ENCODE results near the gene ZMIZ2. TPM values are rescaled to one million over a fixed set of nuclear protein-coding genes. Genes with fewer than 3 reads are reported as not detected.

ZMIZ2 gene
- total RNA-seq, 1 experiment from 2014 or later: 91.3 TPM

DNA sequence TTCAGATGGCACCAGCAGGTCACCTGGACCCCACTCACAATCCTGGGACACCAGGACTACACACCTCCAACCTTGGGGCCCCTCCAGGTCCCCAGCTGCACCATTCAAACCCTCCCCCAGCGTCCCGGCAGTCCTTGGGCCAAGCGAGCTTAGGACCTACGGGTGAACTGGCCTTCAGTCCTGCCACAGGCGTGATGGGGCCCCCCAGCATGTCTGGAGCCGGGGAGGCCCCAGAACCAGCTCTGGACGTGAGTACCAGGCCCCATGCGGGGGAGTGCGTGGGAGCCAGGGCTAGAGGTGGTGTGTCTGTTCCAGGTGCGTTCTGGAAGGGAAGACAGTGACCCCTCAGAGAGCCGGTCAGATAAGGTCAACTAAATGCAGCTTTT lies 17.8 kb downstream of the ZMIZ2 start:
- no TSS peak for BruUV-seq (replicated peaks)
- Histone ChIP-seq H3K9me2 (ENCODE audit: insufficient read depth) (no peaks in the 10 kb centered on the region), H3K79me2 (ENCODE audit: insufficient read depth, low read length) (no peaks in the 10 kb centered on the region), H3K4me2 (ENCODE audit: low read length) (no peak overlapping the region), H2AFZ (ENCODE audit: low read depth, low read length, poor library complexity, severe bottlenecking) (no peak overlapping the region), H4K20me1 (ENCODE audit: insufficient read depth) (no peaks in the 10 kb centered on the region), H3K27me3 (ENCODE audit: insufficient read depth, low read length) (no peaks in the 10 kb centered on the region), H3K9me3 (ENCODE audit: control insufficient read depth in 1 of 2, insufficient read depth in 1 of 2, low read depth in 1 of 2, low read length in 2 of 2) (no peaks in the 10 kb centered on the region), H3K36me3 (ENCODE audit: control insufficient read depth in 1 of 2, insufficient read depth in 2 of 2, low read length in 2 of 2) (peaks cover 27 to 33% of the 10 kb centered on the region in 2 experiments; a peak in 3 of 4 replicates), H3K27ac (ENCODE audit: low read depth, low read length) (no peak overlapping the region), H3K4me1 (ENCODE audit: control insufficient read depth in 1 of 2, insufficient read depth in 2 of 2, low read length in 2 of 2) (peaks cover 8 to 22% of the 10 kb centered on the region in 2 experiments), H3K9ac (ENCODE audit: low read length) (no peak overlapping the region), H3K4me3 (replicated peaks in 1 of 2; ENCODE audit: low read depth in 1 of 2, low read length in 2 of 2) (no peak overlapping the region)
- RAD21 ChIA-PET (ENCODE audit: low non-redundant PET in 1 of 2, low total read pairs in 2 of 2, uncharacterized antibody in 2 of 2, unreplicated experiment in 2 of 2): no interaction called here
- POLR2A ChIA-PET: no interaction called here
- DNase-seq (ENCODE audit: low read depth, low spot score) (no peak), ATAC-seq (no peak)
- intact Hi-C loops (cut with micrococcal nuclease): no loop called here
- CTCF ChIA-PET: no interaction called here
- TF ChIP-seq CBX3 (IDR thresholded peaks at IDR 0.05; ENCODE audit: low read depth): no peak

DNA sequence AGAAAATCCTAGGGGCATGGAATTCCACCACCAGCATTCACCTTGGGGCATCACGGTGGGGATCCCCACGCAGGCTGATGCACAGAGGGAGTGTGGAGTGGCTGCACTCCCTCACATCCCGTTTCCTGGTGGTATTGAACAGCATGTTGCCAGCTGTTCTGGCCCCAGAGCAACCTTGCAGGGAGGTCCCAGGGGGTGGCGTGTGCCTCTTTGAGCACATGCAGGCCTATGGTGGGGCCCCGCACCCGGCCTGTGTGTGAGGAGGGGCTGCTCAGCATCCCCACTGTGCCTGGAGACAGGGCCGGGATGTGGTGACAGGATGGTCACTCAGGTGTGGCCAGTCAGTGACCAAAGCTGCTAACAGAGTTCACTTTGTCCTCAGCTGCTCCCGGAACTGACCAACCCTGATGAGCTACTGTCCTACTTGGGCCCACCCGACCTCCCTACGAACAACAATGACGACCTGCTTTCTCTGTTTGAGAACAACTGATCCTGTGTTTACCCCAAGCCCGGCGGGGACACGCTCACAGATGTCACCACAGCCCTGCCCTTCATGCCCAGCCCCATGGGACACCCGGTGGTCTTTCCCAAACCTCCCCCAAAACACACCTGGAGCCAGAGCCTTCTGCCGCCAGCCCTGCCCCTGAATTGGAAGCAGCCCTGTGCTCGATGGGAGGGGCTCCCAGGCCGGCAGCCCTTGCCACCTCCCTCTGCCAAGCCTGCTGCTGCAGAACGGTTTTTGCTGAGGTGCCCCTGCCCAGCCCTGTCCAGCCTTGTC lies 18.7 kb downstream of the ZMIZ2 start:
- RAD21 ChIA-PET (ENCODE audit: low non-redundant PET in 1 of 2, low total read pairs in 2 of 2, uncharacterized antibody in 2 of 2, unreplicated experiment in 2 of 2): no interaction called here
- no peaks in the 10 kb centered on the region for H3K79me2 ChIP-seq (ENCODE audit: insufficient read depth, low read length)
- peaks cover 27 to 33% of the 10 kb centered on the region in 2 experiments; a peak in 3 of 4 replicates for H3K36me3 ChIP-seq (ENCODE audit: control insufficient read depth in 1 of 2, insufficient read depth in 2 of 2, low read length in 2 of 2)
- TF ChIP-seq, protein P1, sequence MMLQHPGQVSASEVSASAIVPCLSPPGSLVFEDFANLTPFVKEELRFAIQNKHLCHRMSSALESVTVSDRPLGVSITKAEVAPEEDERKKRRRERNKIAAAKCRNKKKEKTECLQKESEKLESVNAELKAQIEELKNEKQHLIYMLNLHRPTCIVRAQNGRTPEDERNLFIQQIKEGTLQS (IDR thresholded peaks at IDR 0.05): no peak
- no peak for TF ChIP-seq EZH2 (IDR thresholded peaks at IDR 0.05)
- TF ChIP-seq ELF1 (IDR thresholded peaks at IDR 0.05; ENCODE audit: borderline replicate concordance, low read depth): no peak
- no peak overlapping the region for H3K4me2 ChIP-seq (ENCODE audit: low read length)
- no peaks in the 10 kb centered on the region for H3K9me2 ChIP-seq (ENCODE audit: insufficient read depth)
- POLR2A ChIA-PET: no interaction called here
- H3K9me3 ChIP-seq (ENCODE audit: control insufficient read depth in 1 of 2, insufficient read depth in 1 of 2, low read depth in 1 of 2, low read length in 2 of 2): no peaks in the 10 kb centered on the region
- intact Hi-C loops (cut with micrococcal nuclease): no loop called here
- H3K4me1 ChIP-seq (ENCODE audit: control insufficient read depth in 1 of 2, insufficient read depth in 2 of 2, low read length in 2 of 2): peaks cover 1 to 13% of the 10 kb centered on the region in 2 experiments
- ATAC-seq (no peak), DNase-seq (ENCODE audit: low read depth, low spot score) (no peak)
- BruUV-seq (replicated peaks): no TSS peak
- H3K27me3 ChIP-seq (ENCODE audit: insufficient read depth, low read length): no peaks in the 10 kb centered on the region
- no peak overlapping the region for H2AFZ ChIP-seq (ENCODE audit: low read depth, low read length, poor library complexity, severe bottlenecking)
- no peaks in the 10 kb centered on the region for H4K20me1 ChIP-seq (ENCODE audit: insufficient read depth)
- no peak overlapping the region for H3K4me3 ChIP-seq (replicated peaks in 1 of 2; ENCODE audit: low read depth in 1 of 2, low read length in 2 of 2)
- no peak overlapping the region for H3K27ac ChIP-seq (ENCODE audit: low read depth, low read length)
- H3K9ac ChIP-seq (ENCODE audit: low read length): no peak overlapping the region
- CTCF ChIA-PET: no interaction called here

All from HCT116 (cell line).